HCT116 (cell line): Measurements from ENCODE around the gene SLC50A1. TPM values are rescaled to one million over a fixed set of nuclear protein-coding genes. Genes with fewer than 3 reads are reported as not detected.

ENCODE experiments used
- ATAC-seq: fragments of 200-7000 bp; cut with Tn5 transposase; 2 replicates; pipeline ENCODE4 v1.9.1; 2020; ENCODE audit warnings: mild to moderate bottlenecking, moderate library complexity
- BruUV-seq: library from RNA; stranded (reverse); fragments of 400-500 nt; replicated peaks from 2 replicates; lab custom pipeline; 2021; lab: Mats Ljungman, UMichigan
- CTCF ChIA-PET: fragments of 300-600 bp; sonication (Branson Sonifier 250); formaldehyde crosslinking; loops from one replicate; lab custom pipeline; 2021; ENCODE audit warnings: antibody characterized with exemption; lab: Charles Lee
- POLR2A ChIA-PET: fragments of 300-600, 350-600 bp; sonication (Branson Sonifier 250); formaldehyde crosslinking; loops from one replicate; lab custom pipeline; 2021; ENCODE audit warnings: antibody characterized with exemption; lab: Charles Lee
- RAD21 ChIA-PET, 2 experiments: fragments of 300-600 bp; sonication (Branson Sonifier 250); formaldehyde crosslinking; loops; one replicate each; lab custom pipeline; 2023; ENCODE audit warnings: low total read pairs in 2 of 2; ENCODE audit not compliant: uncharacterized antibody in 2 of 2, unreplicated experiment in 2 of 2, low non-redundant PET in 1 of 2; lab: Charles Lee
- DNase-seq: peaks from one replicate; pipeline ENCODE4 v3.0.0-alpha.2; 2010; ENCODE audit warnings: low read depth, low spot score
- H2AFZ ChIP-seq: fragments of 200-600 bp; shearing (Covaris generic), sonication (generic); 2 replicates; pipeline ENCODE4 v1.6.1; 2017; ENCODE audit warnings: low read depth, mixed run types, mixed read lengths, antibody characterized with exemption, low read length; ENCODE audit not compliant: poor library complexity, severe bottlenecking
- H3K27ac ChIP-seq: 2 replicates; pipeline ENCODE4 v1.5.1; 2012; ENCODE audit warnings: low read depth, low read length
- H3K27me3 ChIP-seq: fragments of 200-600 bp; sonication (generic); 2 replicates; pipeline ENCODE4 v1.6.1; 2016; ENCODE audit warnings: mixed run types, low read length, mixed read lengths; ENCODE audit not compliant: insufficient read depth
- H3K36me3 ChIP-seq, 2 experiments: fragments of 200-500 bp in 1 of 2; fragments of 200-600 bp in 1 of 2; sonication (Bioruptor generic) in 1 of 2; sonication (generic) in 1 of 2; 2 replicates each; pipeline versions ENCODE4 v1.5.1 to v1.6.1; 2014 to 2016; ENCODE audit warnings: low read length in 2 of 2, inconsistent platforms in 1 of 2, mixed read lengths in 1 of 2, mixed run types in 1 of 2; ENCODE audit not compliant: insufficient read depth in 2 of 2, control insufficient read depth in 1 of 2
- H3K4me1 ChIP-seq, 2 experiments: fragments of 200-600 bp in 1 of 2; sonication (generic) in 1 of 2; 2 replicates each; pipeline versions ENCODE4 v1.5.1 to v1.6.1; 2012 to 2017; ENCODE audit warnings: low read length in 2 of 2, inconsistent platforms in 1 of 2, mild to moderate bottlenecking in 1 of 2, mixed read lengths in 1 of 2, mixed run types in 1 of 2, moderate library complexity in 1 of 2; ENCODE audit not compliant: insufficient read depth in 2 of 2, control insufficient read depth in 1 of 2
- H3K4me2 ChIP-seq: fragments of 200-600 bp; sonication (generic); 2 replicates; pipeline ENCODE4 v1.6.1; 2017; ENCODE audit warnings: mixed run types, low read length, mixed read lengths
- H3K4me3 ChIP-seq, 2 experiments: fragments of 200-600 bp in 1 of 2; sonication (generic) in 1 of 2; replicated peaks in 1 of 2; 2 replicates each; pipeline ENCODE4 v1.5.1; 2011 to 2016; ENCODE audit warnings: low read length in 2 of 2, control low read depth in 1 of 2, low read depth in 1 of 2, mild to moderate bottlenecking in 1 of 2, mixed read lengths in 1 of 2, mixed run types in 1 of 2
- H3K79me2 ChIP-seq: fragments of 200-600 bp; sonication (generic); 2 replicates; pipeline ENCODE4 v1.6.1; 2017; ENCODE audit warnings: mild to moderate bottlenecking, mixed run types, low read length, moderate library complexity, mixed read lengths; ENCODE audit not compliant: insufficient read depth
- H3K9ac ChIP-seq: fragments of 200-600 bp; sonication (generic); 2 replicates; pipeline ENCODE4 v1.6.1; 2016; ENCODE audit warnings: low read length, mixed read lengths
- H3K9me2 ChIP-seq: fragments of 200-600 bp; sonication (generic), shearing (Covaris generic); 2 replicates; pipeline ENCODE4 v1.6.1; 2017; ENCODE audit warnings: mixed run types, mild to moderate bottlenecking, moderate library complexity; ENCODE audit not compliant: insufficient read depth
- H3K9me3 ChIP-seq, 2 experiments: fragments of 200-500 bp in 1 of 2; fragments of 200-600 bp in 1 of 2; sonication (Bioruptor generic) in 1 of 2; sonication (generic) in 1 of 2; 2 replicates each; pipeline ENCODE4 v1.6.1; 2014 to 2017; ENCODE audit warnings: low read length in 2 of 2, mixed read lengths in 2 of 2, inconsistent platforms in 1 of 2, low read depth in 1 of 2, mild to moderate bottlenecking in 1 of 2, mixed run types in 1 of 2, moderate library complexity in 1 of 2; ENCODE audit not compliant: control insufficient read depth in 1 of 2, insufficient read depth in 1 of 2
- H4K20me1 ChIP-seq: fragments of 200-600 bp; sonication (generic), shearing (Covaris generic); 2 replicates; pipeline ENCODE4 v1.6.1; 2017; ENCODE audit warnings: mixed run types, mild to moderate bottlenecking, moderate library complexity; ENCODE audit not compliant: insufficient read depth
- CBX3 ChIP-seq: IDR thresholded peaks from 2 replicates; pipeline ENCODE4 v1.6.1; 2012; ENCODE audit warnings: low read depth
- CEBPB ChIP-seq: IDR thresholded peaks from 2 replicates; pipeline ENCODE4 v1.6.1; 2012; ENCODE audit warnings: low read depth
- JUND ChIP-seq: IDR thresholded peaks from 2 replicates; pipeline ENCODE4 v1.6.1; 2012
- SP1 ChIP-seq: IDR thresholded peaks from 2 replicates; pipeline ENCODE4 v1.6.1; 2012; ENCODE audit warnings: low read depth
- TCF7L2 ChIP-seq: IDR thresholded peaks from 2 replicates; pipeline ENCODE4 v1.7.0; 2011; ENCODE audit warnings: borderline replicate concordance, inconsistent platforms; ENCODE audit not compliant: insufficient read depth, insufficient read length; ENCODE audit errors: extremely low read depth
- YY1 ChIP-seq: IDR thresholded peaks from 2 replicates; pipeline ENCODE4 v1.6.1; 2011; ENCODE audit warnings: low read length, low read depth, moderate library complexity, mild to moderate bottlenecking; ENCODE audit not compliant: insufficient replicate concordance; ENCODE audit errors: extremely low read depth
- intact Hi-C: fragments of 100-400 bp; cut with micrococcal nuclease; formaldehyde crosslinking; loops from 2 replicates; pipeline ENCODE4 v1.10.0; 2022
- total RNA-seq: library from RNA; stranded (reverse); gene quantifications from one replicate; pipeline ENCODE4 v1.2.1, GENCODE V29; 2021; ENCODE audit not compliant: unreplicated experiment
- TF ChIP-seq, protein P1 (sequence below): IDR thresholded peaks from 2 replicates; pipeline ENCODE4 v1.6.1; 2012
- TF ChIP-seq, protein P2 (sequence below): IDR thresholded peaks from 2 replicates; pipeline ENCODE4 v1.6.1; 2012; ENCODE audit warnings: low read depth
- TF ChIP-seq, protein P3 (sequence below): IDR thresholded peaks from 2 replicates; pipeline ENCODE4 v1.6.1; 2012

The SLC50A1 gene
- total RNA-seq, 1 experiment from 2014 or later, result 49.9 TPM

DNA sequence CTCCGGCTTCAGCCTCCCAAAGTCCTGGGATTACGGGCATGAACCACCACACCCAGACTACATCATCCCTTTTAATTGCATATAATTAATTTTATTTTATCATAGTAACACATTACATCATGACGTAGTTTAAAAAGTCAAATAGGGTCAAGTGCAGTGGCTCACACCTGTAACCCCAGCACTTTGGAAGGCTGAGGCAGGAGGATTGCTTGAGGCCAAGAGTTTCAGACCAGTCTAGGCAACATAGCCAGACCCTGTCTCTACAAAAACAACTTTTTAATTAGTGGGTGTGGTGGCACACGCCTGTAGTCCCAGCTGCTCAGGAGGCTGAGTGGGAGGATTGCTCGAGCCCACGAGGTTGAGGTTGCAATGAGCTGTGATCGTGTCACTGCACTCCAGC, 36.3 kb upstream of the SLC50A1 start:
- no peaks in the 10 kb centered on the region for H3K36me3 ChIP-seq
- no peak overlapping the region for H3K4me2 ChIP-seq
- intact Hi-C loops, result loop anchor here (10.0 kb wide), 1 partner anchor 495 kb away; no protein-coding TSS in a partner anchor
- BruUV-seq, result no TSS peak
- ATAC-seq, result no peak
- TF ChIP-seq, protein P1, sequence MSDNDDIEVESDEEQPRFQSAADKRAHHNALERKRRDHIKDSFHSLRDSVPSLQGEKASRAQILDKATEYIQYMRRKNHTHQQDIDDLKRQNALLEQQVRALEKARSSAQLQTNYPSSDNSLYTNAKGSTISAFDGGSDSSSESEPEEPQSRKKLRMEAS, result no peak
- TF ChIP-seq CEBPB (no peak), YY1 (no peak)
- TF ChIP-seq, protein P2, sequence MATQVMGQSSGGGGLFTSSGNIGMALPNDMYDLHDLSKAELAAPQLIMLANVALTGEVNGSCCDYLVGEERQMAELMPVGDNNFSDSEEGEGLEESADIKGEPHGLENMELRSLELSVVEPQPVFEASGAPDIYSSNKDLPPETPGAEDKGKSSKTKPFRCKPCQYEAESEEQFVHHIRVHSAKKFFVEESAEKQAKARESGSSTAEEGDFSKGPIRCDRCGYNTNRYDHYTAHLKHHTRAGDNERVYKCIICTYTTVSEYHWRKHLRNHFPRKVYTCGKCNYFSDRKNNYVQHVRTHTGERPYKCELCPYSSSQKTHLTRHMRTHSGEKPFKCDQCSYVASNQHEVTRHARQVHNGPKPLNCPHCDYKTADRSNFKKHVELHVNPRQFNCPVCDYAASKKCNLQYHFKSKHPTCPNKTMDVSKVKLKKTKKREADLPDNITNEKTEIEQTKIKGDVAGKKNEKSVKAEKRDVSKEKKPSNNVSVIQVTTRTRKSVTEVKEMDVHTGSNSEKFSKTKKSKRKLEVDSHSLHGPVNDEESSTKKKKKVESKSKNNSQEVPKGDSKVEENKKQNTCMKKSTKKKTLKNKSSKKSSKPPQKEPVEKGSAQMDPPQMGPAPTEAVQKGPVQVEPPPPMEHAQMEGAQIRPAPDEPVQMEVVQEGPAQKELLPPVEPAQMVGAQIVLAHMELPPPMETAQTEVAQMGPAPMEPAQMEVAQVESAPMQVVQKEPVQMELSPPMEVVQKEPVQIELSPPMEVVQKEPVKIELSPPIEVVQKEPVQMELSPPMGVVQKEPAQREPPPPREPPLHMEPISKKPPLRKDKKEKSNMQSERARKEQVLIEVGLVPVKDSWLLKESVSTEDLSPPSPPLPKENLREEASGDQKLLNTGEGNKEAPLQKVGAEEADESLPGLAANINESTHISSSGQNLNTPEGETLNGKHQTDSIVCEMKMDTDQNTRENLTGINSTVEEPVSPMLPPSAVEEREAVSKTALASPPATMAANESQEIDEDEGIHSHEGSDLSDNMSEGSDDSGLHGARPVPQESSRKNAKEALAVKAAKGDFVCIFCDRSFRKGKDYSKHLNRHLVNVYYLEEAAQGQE, result no peak
- H3K4me1 ChIP-seq, result peaks cover 3 to 5% of the 10 kb centered on the region in 2 experiments; a peak in 3 of 4 replicates
- no peak for DNase-seq
- H3K27ac ChIP-seq, result no peak overlapping the region
- H4K20me1 ChIP-seq, result no peaks in the 10 kb centered on the region
- RAD21 ChIA-PET, result no interaction called here
- no peaks in the 10 kb centered on the region for H3K9me3 ChIP-seq
- H3K79me2 ChIP-seq, result no peaks in the 10 kb centered on the region
- CTCF ChIA-PET, result interaction anchor here (0.9 to 1.7 kb wide), 2 partner anchors 8 to 74 kb away, joined by 3 to 6 read pairs; partner anchors contain the start of gene KRTCAP2
- H2AFZ ChIP-seq, result no peak overlapping the region
- POLR2A ChIA-PET, result no interaction called here
- H3K4me3 ChIP-seq, result no peak overlapping the region
- no peaks in the 10 kb centered on the region for H3K27me3 ChIP-seq
- H3K9me2 ChIP-seq, result no peaks in the 10 kb centered on the region
- no peak overlapping the region for H3K9ac ChIP-seq

DNA sequence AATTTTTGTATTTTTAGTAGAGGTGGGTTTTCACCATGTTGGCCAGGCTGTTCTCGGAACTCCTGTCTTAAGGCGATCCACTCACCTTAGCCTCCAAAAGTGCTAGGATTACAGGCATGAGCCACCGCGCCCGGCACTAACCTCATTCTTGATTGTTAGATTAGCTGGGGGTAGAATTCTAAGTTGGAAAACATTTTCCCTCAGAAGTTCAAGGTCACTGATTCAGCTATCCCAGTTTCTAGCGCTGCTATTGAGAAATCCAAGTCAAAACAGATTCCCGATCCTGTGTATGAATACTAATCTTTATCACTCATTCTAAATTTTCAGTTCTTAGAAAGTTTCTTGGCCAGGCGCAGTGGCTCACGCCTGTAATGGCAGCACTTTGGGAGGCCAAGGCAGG, 32.3 kb upstream of the SLC50A1 start:
- no peak for ATAC-seq
- H3K36me3 ChIP-seq, result no peaks in the 10 kb centered on the region
- H2AFZ ChIP-seq, result no peak overlapping the region
- no peak for DNase-seq
- no peaks in the 10 kb centered on the region for H3K79me2 ChIP-seq
- no peaks in the 10 kb centered on the region for H3K27me3 ChIP-seq
- H3K9me3 ChIP-seq, result no peaks in the 10 kb centered on the region
- ChIA-PET RAD21 (no interaction called here), POLR2A (no interaction called here), CTCF (interaction anchor here (1.0 to 1.3 kb wide), 2 partner anchors 12 to 70 kb away, joined by 3 read pairs; partner anchors contain the start of gene KRTCAP2)
- H3K9me2 ChIP-seq, result no peaks in the 10 kb centered on the region
- no peak overlapping the region for H3K27ac ChIP-seq
- no peak overlapping the region for H3K4me3 ChIP-seq
- intact Hi-C loops, result no loop called here
- no TSS peak for BruUV-seq
- no peak overlapping the region for H3K4me2 ChIP-seq
- H4K20me1 ChIP-seq, result no peaks in the 10 kb centered on the region
- H3K4me1 ChIP-seq, result no peaks in the 10 kb centered on the region
- no peak overlapping the region for H3K9ac ChIP-seq
- TF ChIP-seq TCF7L2 (no peak), JUND (no peak), CBX3 (no peak), SP1 (no peak)
- TF ChIP-seq, protein P2, result no peak
- TF ChIP-seq, protein P3, sequence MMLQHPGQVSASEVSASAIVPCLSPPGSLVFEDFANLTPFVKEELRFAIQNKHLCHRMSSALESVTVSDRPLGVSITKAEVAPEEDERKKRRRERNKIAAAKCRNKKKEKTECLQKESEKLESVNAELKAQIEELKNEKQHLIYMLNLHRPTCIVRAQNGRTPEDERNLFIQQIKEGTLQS, result no peak
